ENCODE results near the gene CCNY. TPM values are rescaled to one million over a fixed set of nuclear protein-coding genes. Genes with fewer than 3 reads are reported as not detected.
"Not testable (repeated sequence)": the region's sequence is repeated elsewhere in the genome, so short reads cannot be mapped to it uniquely, and the experiment has no call there.

Gene CCNY
- total RNA-seq, 6 experiments from 2014 or later = 22.4 to 49.2 (median 41.4) TPM

- Histone ChIP-seq H3K4me1 (no peaks in the 10 kb centered on the region), H3K9me3 (no peaks in the 10 kb centered on the region), H3K27me3 (no peaks in the 10 kb centered on the region), H3K36me3 (peaks cover 0 to 17% (median 5%) of the 10 kb centered on the region in 4 donors), H3K4me3 (no peak overlapping the region), H3K27ac (no peak overlapping the region)
- WGBS (ENCODE audit: insufficient coverage, low coverage, low lambda C conversion rate, missing lambda C conversion rate) = 80% methylated on average over 8 of the region's 9 CpGs
- intact Hi-C loops (cut with DNase I) = no loop called here
- DNase-seq = no peak
- TF ChIP-seq, protein P1, sequence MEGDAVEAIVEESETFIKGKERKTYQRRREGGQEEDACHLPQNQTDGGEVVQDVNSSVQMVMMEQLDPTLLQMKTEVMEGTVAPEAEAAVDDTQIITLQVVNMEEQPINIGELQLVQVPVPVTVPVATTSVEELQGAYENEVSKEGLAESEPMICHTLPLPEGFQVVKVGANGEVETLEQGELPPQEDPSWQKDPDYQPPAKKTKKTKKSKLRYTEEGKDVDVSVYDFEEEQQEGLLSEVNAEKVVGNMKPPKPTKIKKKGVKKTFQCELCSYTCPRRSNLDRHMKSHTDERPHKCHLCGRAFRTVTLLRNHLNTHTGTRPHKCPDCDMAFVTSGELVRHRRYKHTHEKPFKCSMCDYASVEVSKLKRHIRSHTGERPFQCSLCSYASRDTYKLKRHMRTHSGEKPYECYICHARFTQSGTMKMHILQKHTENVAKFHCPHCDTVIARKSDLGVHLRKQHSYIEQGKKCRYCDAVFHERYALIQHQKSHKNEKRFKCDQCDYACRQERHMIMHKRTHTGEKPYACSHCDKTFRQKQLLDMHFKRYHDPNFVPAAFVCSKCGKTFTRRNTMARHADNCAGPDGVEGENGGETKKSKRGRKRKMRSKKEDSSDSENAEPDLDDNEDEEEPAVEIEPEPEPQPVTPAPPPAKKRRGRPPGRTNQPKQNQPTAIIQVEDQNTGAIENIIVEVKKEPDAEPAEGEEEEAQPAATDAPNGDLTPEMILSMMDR (IDR thresholded peaks at IDR 0.05) = no peak
- no peak for TF ChIP-seq POLR2A (IDR thresholded peaks at IDR 0.05)
- ATAC-seq = no peak
Observed at GRCh38 chr10:35526746-35527145, 190.4 kb downstream of the CCNY start.

GRCh38 chr10:35532141-35532540 lies 195.8 kb downstream of the CCNY start:
- H3K9me3 ChIP-seq = no peaks in the 10 kb centered on the region
- no peak overlapping the region for H3K4me3 ChIP-seq
- H3K4me1 ChIP-seq = no peaks in the 10 kb centered on the region
- DNase-seq (no peak), ATAC-seq (peak in 1 of 4 donors; percentile 11)
- peaks cover 0 to 30% (median 10%) of the 10 kb centered on the region in 4 donors for H3K36me3 ChIP-seq
- H3K27ac ChIP-seq = no peak overlapping the region
- intact Hi-C loops (cut with DNase I) = no loop called here
- TF ChIP-seq, protein P1 (IDR thresholded peaks at IDR 0.05) = no peak
- no peak for TF ChIP-seq POLR2A (IDR thresholded peaks at IDR 0.05)
- WGBS (ENCODE audit: insufficient coverage, low coverage, low lambda C conversion rate, missing lambda C conversion rate) = 40% methylated on average over 1 of the region's 5 CpGs
- H3K27me3 ChIP-seq = no peaks in the 10 kb centered on the region

- WGBS (ENCODE audit: insufficient coverage, low coverage, low lambda C conversion rate, missing lambda C conversion rate) = 78% methylated on average over 4 of the region's 4 CpGs
- peaks cover 0 to 30% (median 10%) of the 10 kb centered on the region in 4 donors for H3K36me3 ChIP-seq
- intact Hi-C loops (cut with DNase I) = no loop called here
- no peaks in the 10 kb centered on the region for H3K27me3 ChIP-seq
- no peak overlapping the region for H3K27ac ChIP-seq
- TF ChIP-seq, protein P1 (IDR thresholded peaks at IDR 0.05) = no peak
- TF ChIP-seq POLR2A (IDR thresholded peaks at IDR 0.05) = no peak
- no peaks in the 10 kb centered on the region for H3K4me1 ChIP-seq
- no peaks in the 10 kb centered on the region for H3K9me3 ChIP-seq
- DNase-seq (no peak), ATAC-seq (no peak)
- no peak overlapping the region for H3K4me3 ChIP-seq
Observed at GRCh38 chr10:35533565-35533964, 197.3 kb downstream of the CCNY start.

DNA sequence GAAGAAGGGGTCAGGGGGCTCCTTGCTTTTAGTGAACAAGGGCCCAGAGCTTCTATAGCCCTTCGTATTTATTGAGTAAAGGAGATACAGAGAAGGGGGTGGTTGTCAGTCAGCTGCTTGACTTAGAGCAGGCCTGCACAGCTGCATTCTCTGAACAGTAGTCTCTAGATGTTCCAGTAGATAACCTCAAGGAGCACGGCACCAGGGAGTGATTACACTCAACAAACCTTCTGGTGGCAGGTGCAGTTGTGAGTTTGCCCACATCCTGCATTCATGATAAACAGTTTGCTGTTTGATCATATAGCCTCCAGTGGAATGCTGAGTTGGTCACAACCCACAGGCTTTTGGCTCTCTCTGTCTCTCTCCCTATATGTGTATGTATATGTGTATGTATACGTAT lies 198.8 kb downstream of the CCNY start:
- intact Hi-C loops (cut with DNase I) = no loop called here
- no peak for TF ChIP-seq POLR2A (IDR thresholded peaks at IDR 0.05)
- TF ChIP-seq, protein P1 (IDR thresholded peaks at IDR 0.05) = no peak
- no peak overlapping the region for H3K4me3 ChIP-seq
- DNase-seq (no peak), ATAC-seq (no peak)
- H3K9me3 ChIP-seq = no peaks in the 10 kb centered on the region
- H3K36me3 ChIP-seq = peaks cover 0 to 29% (median 10%) of the 10 kb centered on the region in 4 donors
- no peaks in the 10 kb centered on the region for H3K4me1 ChIP-seq
- WGBS (ENCODE audit: insufficient coverage, low coverage, low lambda C conversion rate, missing lambda C conversion rate) = 100% methylated on average over 2 of the region's 3 CpGs
- H3K27ac ChIP-seq = no peak overlapping the region
- no peaks in the 10 kb centered on the region for H3K27me3 ChIP-seq

GRCh38 chr10:35536789-35537188 lies 200.5 kb downstream of the CCNY start:
- H3K9me3 ChIP-seq = no peaks in the 10 kb centered on the region
- DNase-seq = no peak
- intact Hi-C loops (cut with DNase I) = no loop called here
- ATAC-seq = no peak
- no peak overlapping the region for H3K4me3 ChIP-seq
- peaks cover 0 to 13% (median 5%) of the 10 kb centered on the region in 4 donors for H3K36me3 ChIP-seq
- no peaks in the 10 kb centered on the region for H3K27me3 ChIP-seq
- no peaks in the 10 kb centered on the region for H3K4me1 ChIP-seq
- TF ChIP-seq, protein P1 (IDR thresholded peaks at IDR 0.05) = no peak
- no peak for TF ChIP-seq POLR2A (IDR thresholded peaks at IDR 0.05)
- 85% methylated on average over 3 of the region's 4 CpGs for WGBS (ENCODE audit: insufficient coverage, low coverage, low lambda C conversion rate, missing lambda C conversion rate)
- H3K27ac ChIP-seq = no peak overlapping the region

GRCh38 chr10:35537925-35538324 lies 201.6 kb downstream of the CCNY start:
- H3K36me3 ChIP-seq; intact Hi-C loops (cut with DNase I): not testable (repeated sequence)
- 94% methylated on average over 2 of the region's 3 CpGs for WGBS (ENCODE audit: insufficient coverage, low coverage, low lambda C conversion rate, missing lambda C conversion rate)

More at GRCh38 chr10:35537925-35538324, 201.6 kb downstream of the CCNY start:
- H3K27me3 ChIP-seq, DNase-seq, ATAC-seq, H3K4me3 ChIP-seq, H3K27ac ChIP-seq, H3K9me3 ChIP-seq, H3K4me1 ChIP-seq: not testable (repeated sequence)
